ENCODE data around the gene LGSN.
"Not testable (repeated sequence)": the region's sequence is repeated elsewhere in the genome, so short reads cannot be mapped to it uniquely, and the experiment has no call there.

Gene LGSN

GRCh38 chr6:63246581-63246980 is 73.2 kb downstream of the LGSN start:
- DNase-seq (ENCODE audit: extremely low read depth in 1 of 2, low read depth in 1 of 2) = no peak

GRCh38 chr6:63245909-63246308 is 73.9 kb downstream of the LGSN start:
- DNase-seq (ENCODE audit: extremely low read depth in 1 of 2, low read depth in 1 of 2) = no peak

- no peak for DNase-seq (ENCODE audit: extremely low read depth in 1 of 2, low read depth in 1 of 2)
These were observed 74.4 kb downstream of the LGSN start for GRCh38 chr6:63245420-63245819.

- DNase-seq (ENCODE audit: extremely low read depth in 1 of 2, low read depth in 1 of 2) = no peak
These were observed 83.4 kb downstream of the LGSN start for GRCh38 chr6:63236398-63236817.

- not testable (repeated sequence) for DNase-seq (ENCODE audit: extremely low read depth in 1 of 2, low read depth in 1 of 2)
These were observed 89.3 kb downstream of the LGSN start for GRCh38 chr6:63230511-63230910.

- not testable (repeated sequence) for DNase-seq (ENCODE audit: extremely low read depth in 1 of 2, low read depth in 1 of 2)
These were observed 89.8 kb downstream of the LGSN start for GRCh38 chr6:63230027-63230426.

GRCh38 chr6:63227928-63228894 is 91.6 kb downstream of the LGSN start:
- DNase-seq (ENCODE audit: extremely low read depth in 1 of 2, low read depth in 1 of 2) = not testable (repeated sequence)

GRCh38 chr6:63225987-63226386 is 93.8 kb downstream of the LGSN start:
- not testable (repeated sequence) for DNase-seq (ENCODE audit: extremely low read depth in 1 of 2, low read depth in 1 of 2)
